Measurements from ENCODE around the gene ATOSA.

ATOSA gene

GRCh38 chr15:52649686-52650085 is 29.5 kb downstream of the ATOSA start:
- no peak for ATAC-seq

GRCh38 chr15:52645916-52646315 is 33.3 kb downstream of the ATOSA start:
- no peak for ATAC-seq

GRCh38 chr15:52642386-52643361 is 36.5 kb downstream of the ATOSA start:
- no peak for ATAC-seq

- ATAC-seq = no peak
These were observed 42.7 kb downstream of the ATOSA start for GRCh38 chr15:52636459-52636858.

GRCh38 chr15:52635908-52636307 is 43.3 kb downstream of the ATOSA start:
- no peak for ATAC-seq

All from activated CD4-positive, CD25-positive, alpha-beta regulatory T cell treated with anti-CD3 and anti-CD28 coated beads, Interleukin-2, amount 50 U/mL, for 24 hours (primary cell).